OCI-LY1 (cell line): ENCODE measurements around the gene ASTN1.

ENCODE experiments used
- EZH2 ChIP-seq: fragments of 200-600 bp; sonication (generic), shearing (Covaris generic); IDR thresholded peaks from 2 replicates; pipeline ENCODE4 v1.8.0; 2017; ENCODE audit warnings: borderline replicate concordance, mixed run types, mild to moderate bottlenecking, antibody characterized with exemption, low read length, moderate library complexity, mixed read lengths
- TF ChIP-seq, protein P1 (sequence below): fragments of 200-600 bp; sonication (generic), shearing (Covaris generic); IDR thresholded peaks from 2 replicates; pipeline ENCODE4 v1.5.1; 2017; ENCODE audit warnings: mild to moderate bottlenecking, antibody characterized with exemption, low read length, moderate library complexity, mixed read lengths

DNA sequence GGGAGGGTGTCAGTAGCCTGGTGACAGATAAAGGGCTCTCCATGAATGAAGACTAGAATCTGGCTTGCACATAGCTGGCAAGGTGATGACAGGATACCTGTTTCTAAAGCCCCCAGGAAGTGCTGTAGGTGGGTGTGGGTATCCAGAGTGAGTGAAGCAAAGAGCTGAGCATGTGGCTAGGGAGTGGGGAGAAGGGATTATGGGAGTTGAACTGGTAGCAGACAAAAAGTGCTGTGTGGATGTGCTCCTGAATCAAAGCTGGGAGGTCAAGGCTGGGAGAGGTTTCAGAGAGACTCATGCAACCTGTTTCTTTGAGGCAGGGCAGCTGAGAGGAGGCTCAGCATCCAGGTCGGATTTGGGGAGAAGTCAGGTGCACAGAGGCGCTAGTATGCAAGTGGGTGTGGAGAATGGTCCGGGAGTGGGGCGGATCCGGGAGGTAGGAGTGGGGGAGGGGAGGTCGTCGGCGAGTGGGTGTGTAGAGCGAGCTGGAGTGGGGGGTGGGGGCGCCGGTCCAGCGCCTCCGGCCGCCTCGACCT, 600 bp downstream of the ASTN1 start:
- TF ChIP-seq, protein P1, sequence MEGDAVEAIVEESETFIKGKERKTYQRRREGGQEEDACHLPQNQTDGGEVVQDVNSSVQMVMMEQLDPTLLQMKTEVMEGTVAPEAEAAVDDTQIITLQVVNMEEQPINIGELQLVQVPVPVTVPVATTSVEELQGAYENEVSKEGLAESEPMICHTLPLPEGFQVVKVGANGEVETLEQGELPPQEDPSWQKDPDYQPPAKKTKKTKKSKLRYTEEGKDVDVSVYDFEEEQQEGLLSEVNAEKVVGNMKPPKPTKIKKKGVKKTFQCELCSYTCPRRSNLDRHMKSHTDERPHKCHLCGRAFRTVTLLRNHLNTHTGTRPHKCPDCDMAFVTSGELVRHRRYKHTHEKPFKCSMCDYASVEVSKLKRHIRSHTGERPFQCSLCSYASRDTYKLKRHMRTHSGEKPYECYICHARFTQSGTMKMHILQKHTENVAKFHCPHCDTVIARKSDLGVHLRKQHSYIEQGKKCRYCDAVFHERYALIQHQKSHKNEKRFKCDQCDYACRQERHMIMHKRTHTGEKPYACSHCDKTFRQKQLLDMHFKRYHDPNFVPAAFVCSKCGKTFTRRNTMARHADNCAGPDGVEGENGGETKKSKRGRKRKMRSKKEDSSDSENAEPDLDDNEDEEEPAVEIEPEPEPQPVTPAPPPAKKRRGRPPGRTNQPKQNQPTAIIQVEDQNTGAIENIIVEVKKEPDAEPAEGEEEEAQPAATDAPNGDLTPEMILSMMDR = no peak
- no peak for TF ChIP-seq EZH2
